Fibroblast of lung (primary cell): ENCODE results near the gene FSTL1. TPM values are rescaled to one million over a fixed set of nuclear protein-coding genes. Genes with fewer than 3 reads are reported as not detected.
A peak's percentile ranks its signal among the peaks of the same experiment; 100 is the strongest.

Experiments used
- DNase-seq, 2 donors: peaks; one replicate each; pipeline versions ENCODE4 v3.0.0 to v3.0.0-alpha.2; 2010; ENCODE audit warnings: low read depth in 2 of 2
- H2AFZ ChIP-seq: 2 replicates; pipeline ENCODE4 v1.5.1; 2012; ENCODE audit warnings: low read length, control low read depth, inconsistent platforms
- H3K27ac ChIP-seq: 2 replicates; pipeline ENCODE4 v1.5.1; 2011; ENCODE audit warnings: low read length, control low read depth; ENCODE audit not compliant: insufficient read depth
- H3K27me3 ChIP-seq: 2 replicates; pipeline ENCODE4 v1.5.1; 2011; ENCODE audit warnings: mild to moderate bottlenecking, low read length; ENCODE audit not compliant: control insufficient read depth, insufficient read depth
- H3K36me3 ChIP-seq: 2 replicates; pipeline ENCODE4 v1.5.1; 2011; ENCODE audit warnings: low read length; ENCODE audit not compliant: control insufficient read depth, insufficient read depth
- H3K4me1 ChIP-seq: 2 replicates; pipeline ENCODE4 v1.5.1; 2011; ENCODE audit warnings: low read length; ENCODE audit not compliant: control insufficient read depth, insufficient read depth; ENCODE audit errors: extremely low read depth
- H3K4me2 ChIP-seq: 2 replicates; pipeline ENCODE4 v1.5.1; 2011; ENCODE audit warnings: low read length, control low read depth; ENCODE audit not compliant: insufficient read depth; ENCODE audit errors: extremely low read depth
- H3K4me3 ChIP-seq, 4 experiments: fragments of 200-600 bp in 1 of 4; sonication (generic) in 1 of 4; replicated peaks in 1 of 4; 2 replicates each; pipeline ENCODE4 v1.5.1; 2011 to 2016; ENCODE audit warnings: low read length in 4 of 4, low read depth in 3 of 4, mild to moderate bottlenecking in 3 of 4, control low read depth in 2 of 4, inconsistent platforms in 1 of 4, mixed read lengths in 1 of 4; ENCODE audit not compliant: insufficient read depth in 1 of 4; ENCODE audit errors: control extremely low read depth in 1 of 4
- H3K79me2 ChIP-seq: 2 replicates; pipeline ENCODE4 v1.5.1; 2012; ENCODE audit warnings: mild to moderate bottlenecking, low read length, inconsistent platforms; ENCODE audit not compliant: control insufficient read depth, insufficient read depth
- H3K9ac ChIP-seq: 2 replicates; pipeline ENCODE4 v1.5.1; 2011; ENCODE audit warnings: mild to moderate bottlenecking, low read length, control low read depth; ENCODE audit not compliant: insufficient read depth
- H3K9me3 ChIP-seq: 2 replicates; pipeline ENCODE4 v1.5.1; 2012; ENCODE audit warnings: low read depth, low read length; ENCODE audit not compliant: control insufficient read depth, insufficient read depth
- H4K20me1 ChIP-seq: 2 replicates; pipeline ENCODE4 v1.5.1; 2011; ENCODE audit warnings: low read length; ENCODE audit not compliant: control insufficient read depth, insufficient read depth; ENCODE audit errors: extremely low read depth
- CTCF ChIP-seq, 2 donors: IDR thresholded peaks in 1 of 2; conservative IDR thresholded peaks in 1 of 2; 1 replicate in 1 of 2; 2 replicates in 1 of 2; pipeline ENCODE4 v1.5.1; 2011 to 2012; ENCODE audit warnings: low read length in 2 of 2, control low read depth in 1 of 2, inconsistent platforms in 1 of 2, low read depth in 1 of 2, mild to moderate bottlenecking in 1 of 2
- EZH2 ChIP-seq: IDR thresholded peaks from 2 replicates; pipeline ENCODE4 v1.5.1; 2012; ENCODE audit warnings: low read length, control low read depth, mild to moderate bottlenecking; ENCODE audit errors: missing control alignments
- polyA plus RNA-seq, 2 donors: library from polyadenylated mRNA; depleted of rRNA in 1 of 2; stranded (reverse) in 1 of 2; unstranded in 1 of 2; fragments of >200 nt; gene quantifications; 2 replicates each; pipeline ENCODE4 v1.2.1, GENCODE V29; 2011 to 2012; ENCODE audit warnings: missing spikeins in 1 of 2
- total RNA-seq: library from RNA; depleted of rRNA; stranded (reverse); fragments of >200 nt; gene quantifications from 2 replicates; pipeline ENCODE4 v1.2.1, GENCODE V29; 2014

Gene FSTL1
- total and polyA plus RNA-seq, 2 donors (not counting 1 experiment from before 2014, with no cell fraction given) = 309 to 1,500 TPM

GRCh38 chr3:120497818-120498217 is 47.0 kb upstream of the FSTL1 start:
- no peaks in the 10 kb centered on the region for H3K27me3 ChIP-seq
- no peaks in the 10 kb centered on the region for H3K9me3 ChIP-seq
- no peaks in the 10 kb centered on the region for H4K20me1 ChIP-seq
- no peak overlapping the region for H3K9ac ChIP-seq
- DNase-seq = peak in 1 of 2 donors; percentile 65
- peak overlapping the region; percentile 53 for H3K27ac ChIP-seq
- H3K4me3 ChIP-seq = no peak overlapping the region
- H3K36me3 ChIP-seq = no peaks in the 10 kb centered on the region
- H2AFZ ChIP-seq = no peak overlapping the region
- peak overlapping the region; percentile 33 for H3K4me2 ChIP-seq
- H3K79me2 ChIP-seq = no peaks in the 10 kb centered on the region
- peaks cover 5% of the 10 kb centered on the region for H3K4me1 ChIP-seq
- TF ChIP-seq CTCF (conservative IDR thresholded peaks at IDR 0.05 in 1 of 2, IDR thresholded peaks at IDR 0.05 in 1 of 2; ENCODE audit: low read depth in 1 of 2, low read length in 2 of 2) (no peak), EZH2 (no peak)

GRCh38 chr3:120497336-120497735 is 46.5 kb upstream of the FSTL1 start:
- no peaks in the 10 kb centered on the region for H3K79me2 ChIP-seq
- no peaks in the 10 kb centered on the region for H3K9me3 ChIP-seq
- DNase-seq = peak; percentile 96 to 98
- H3K36me3 ChIP-seq = no peaks in the 10 kb centered on the region
- peak overlapping the region in 1 of 4 experiments; percentile 26 for H3K4me3 ChIP-seq
- H3K9ac ChIP-seq = no peak overlapping the region
- peak overlapping the region; percentile 53 for H3K27ac ChIP-seq
- H3K4me1 ChIP-seq = peaks cover 5% of the 10 kb centered on the region
- no peak overlapping the region for H2AFZ ChIP-seq
- H4K20me1 ChIP-seq = no peaks in the 10 kb centered on the region
- peak overlapping the region; percentile 33 for H3K4me2 ChIP-seq
- H3K27me3 ChIP-seq = no peaks in the 10 kb centered on the region
- TF ChIP-seq EZH2 (no peak), CTCF (conservative IDR thresholded peaks at IDR 0.05 in 1 of 2, IDR thresholded peaks at IDR 0.05 in 1 of 2; ENCODE audit: low read depth in 1 of 2, low read length in 2 of 2) (no peak)

- Histone ChIP-seq H3K27me3 (no peaks in the 10 kb centered on the region), H3K4me3 (no peak overlapping the region), H3K36me3 (no peaks in the 10 kb centered on the region), H3K4me1 (peaks cover 5% of the 10 kb centered on the region), H4K20me1 (no peaks in the 10 kb centered on the region), H3K4me2 (peak overlapping the region; percentile 5), H3K9me3 (no peaks in the 10 kb centered on the region), H3K27ac (peak overlapping the region; percentile 53), H3K79me2 (no peaks in the 10 kb centered on the region), H3K9ac (no peak overlapping the region), H2AFZ (no peak overlapping the region)
- DNase-seq = peak; percentile 71 to 88
- TF ChIP-seq CTCF (conservative IDR thresholded peaks at IDR 0.05 in 1 of 2, IDR thresholded peaks at IDR 0.05 in 1 of 2; ENCODE audit: low read depth in 1 of 2, low read length in 2 of 2) (no peak), EZH2 (no peak)
Measured at GRCh38 chr3:120496278-120497002, 45.6 kb upstream of the FSTL1 start.
